ENCODE results near the gene COL11A1.

Gene COL11A1

GRCh38 chr1:102897557-102897956, 210.8 kb downstream of the COL11A1 start:
- no peak for DNase-seq

GRCh38 chr1:102896771-102897170, 211.6 kb downstream of the COL11A1 start:
- no peak for DNase-seq

GRCh38 chr1:102896286-102896685, 212.0 kb downstream of the COL11A1 start:
- DNase-seq = no peak

DNA sequence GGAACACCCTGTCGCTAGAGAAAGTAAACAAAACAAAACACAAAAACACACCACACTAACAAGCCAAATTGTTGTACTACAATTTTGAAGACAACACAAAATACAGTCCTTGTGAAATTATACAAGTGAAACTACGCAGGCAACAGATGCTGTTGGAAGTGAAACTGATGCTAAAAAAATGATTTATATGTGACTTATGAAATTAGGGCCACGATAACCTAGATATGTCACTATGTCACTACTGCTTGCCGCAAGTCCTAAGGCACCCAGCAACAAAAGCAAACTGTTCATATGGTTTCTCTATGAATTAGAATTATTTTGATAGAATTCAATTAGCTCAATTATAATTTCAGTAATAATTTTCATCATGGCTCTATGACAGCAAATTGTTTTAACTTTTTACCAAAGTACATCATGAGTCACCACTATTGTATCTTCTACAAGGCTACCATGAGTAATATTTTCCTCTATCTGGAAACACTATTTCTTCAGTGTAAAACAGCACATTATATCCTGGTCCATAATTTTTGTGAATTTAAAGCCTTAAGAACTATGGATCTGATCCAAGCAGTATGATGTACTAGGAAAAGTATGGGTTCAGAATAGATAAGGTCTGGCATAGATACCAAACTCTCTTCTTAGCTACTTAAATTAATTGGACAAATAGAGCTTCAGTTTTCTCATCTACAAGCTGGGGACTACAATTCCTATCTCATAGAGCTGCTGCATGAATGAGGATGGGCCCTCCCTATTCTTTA, 216.3 kb downstream of the COL11A1 start:
- no peak for DNase-seq

DNA sequence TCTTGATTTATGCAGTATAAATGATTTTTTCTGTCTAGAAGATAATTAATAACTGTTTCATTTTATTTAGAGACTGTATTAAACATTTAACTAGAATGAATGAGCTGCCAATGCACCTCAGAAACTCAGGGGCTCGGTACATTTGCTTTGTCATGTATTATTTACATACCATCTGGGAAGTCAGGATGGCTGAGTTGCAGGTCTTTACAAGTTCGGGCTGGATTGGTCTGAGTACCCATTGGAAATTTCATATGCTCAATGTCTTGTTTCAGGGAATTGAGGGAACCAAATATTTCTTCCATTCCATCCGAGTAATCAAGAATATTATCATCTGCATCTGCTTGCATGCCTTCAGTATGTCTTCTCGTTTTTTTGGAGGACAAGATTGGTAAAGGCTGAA, 221.7 kb downstream of the COL11A1 start:
- no peak for DNase-seq

- DNase-seq = no peak
Measured at GRCh38 chr1:102884238-102884637, 224.1 kb downstream of the COL11A1 start.

- DNase-seq = no peak
Measured at GRCh38 chr1:102879439-102879993, 228.8 kb downstream of the COL11A1 start.

DNA sequence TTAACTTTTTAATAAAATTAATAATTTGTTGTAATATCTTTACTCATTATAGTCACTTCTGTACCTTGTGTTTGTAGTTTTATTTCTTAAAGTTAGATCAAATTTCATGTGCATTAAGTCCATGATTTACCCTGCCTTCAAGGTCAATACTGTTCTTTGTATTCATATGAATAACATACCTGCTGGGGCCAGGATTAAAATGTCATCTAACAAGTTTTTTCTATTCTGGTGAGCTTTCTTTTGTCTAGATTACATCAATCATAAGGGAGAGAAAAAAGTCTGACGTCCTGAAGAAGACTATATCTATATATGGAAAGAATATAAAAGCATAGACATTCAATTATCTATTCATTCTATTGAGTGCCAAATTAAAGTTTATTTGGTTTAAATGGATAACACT, 232.6 kb downstream of the COL11A1 start:
- no peak for DNase-seq

GRCh38 chr1:102872526-102872925, 235.8 kb downstream of the COL11A1 start:
- DNase-seq = no peak

- DNase-seq = no peak
Measured at GRCh38 chr1:102872097-102872496, 236.2 kb downstream of the COL11A1 start.

- DNase-seq = no peak
Measured at GRCh38 chr1:102863704-102864103, 244.6 kb downstream of the COL11A1 start.

DNA sequence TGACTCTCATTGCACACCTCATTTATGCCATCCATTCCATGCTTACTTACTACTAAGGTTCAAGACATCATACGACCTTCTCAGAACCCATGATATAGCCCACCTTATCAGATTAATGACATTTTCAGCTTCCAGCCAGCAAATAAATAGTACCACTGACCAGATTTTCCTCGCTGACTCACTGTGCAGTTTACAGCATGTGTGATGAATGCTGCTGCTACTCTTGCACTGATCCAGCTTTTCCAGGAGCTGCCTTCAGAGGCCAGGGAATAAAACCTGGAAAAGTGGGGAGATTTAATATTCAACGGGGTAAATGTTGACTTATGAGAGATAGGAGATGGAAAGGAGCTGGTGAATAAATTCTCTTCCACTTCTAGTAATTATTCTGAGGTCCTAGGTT, 247.1 kb downstream of the COL11A1 start:
- no peak for DNase-seq

DNA sequence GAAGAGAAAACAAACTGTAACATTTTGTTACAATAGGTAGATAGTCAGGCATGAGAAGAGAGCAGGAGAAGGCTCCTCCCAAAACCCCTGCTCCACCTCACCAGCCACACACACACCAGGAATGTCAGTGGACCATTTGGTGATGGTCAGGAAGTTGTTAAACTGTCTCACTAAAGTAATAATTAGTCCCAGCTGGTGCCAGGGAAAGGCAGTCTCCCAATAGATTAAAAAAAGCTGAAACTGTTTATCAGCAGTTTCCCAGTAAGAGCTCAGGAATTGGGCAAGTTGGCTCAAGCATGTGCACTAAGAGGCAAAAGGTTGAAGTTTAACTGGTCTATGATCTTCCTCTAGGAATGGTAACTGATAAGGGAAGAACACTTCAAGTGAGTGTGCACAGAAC, 249.6 kb downstream of the COL11A1 start:
- DNase-seq = no peak

DNA sequence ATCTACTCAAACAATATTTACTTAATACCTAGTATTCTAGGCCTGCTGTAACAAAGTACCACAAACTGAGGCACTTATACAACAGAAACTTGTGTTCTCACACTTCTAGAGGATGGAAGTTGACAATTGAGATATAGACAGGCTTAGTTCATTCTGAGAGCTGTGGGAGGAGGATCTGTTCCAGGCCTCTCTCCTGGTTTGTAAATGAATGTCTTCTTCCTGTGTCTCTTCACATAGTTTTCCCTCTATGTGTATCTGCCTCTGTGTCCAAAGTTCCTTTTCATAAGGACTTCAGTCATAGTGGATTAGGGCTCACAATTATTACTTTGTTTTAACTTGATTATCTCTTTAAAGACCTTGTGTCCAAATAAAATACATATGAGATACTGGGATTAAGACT, 251.1 kb downstream of the COL11A1 start:
- no peak for DNase-seq

GRCh38 chr1:102853701-102854187, 254.6 kb downstream of the COL11A1 start:
- no peak for DNase-seq

DNA sequence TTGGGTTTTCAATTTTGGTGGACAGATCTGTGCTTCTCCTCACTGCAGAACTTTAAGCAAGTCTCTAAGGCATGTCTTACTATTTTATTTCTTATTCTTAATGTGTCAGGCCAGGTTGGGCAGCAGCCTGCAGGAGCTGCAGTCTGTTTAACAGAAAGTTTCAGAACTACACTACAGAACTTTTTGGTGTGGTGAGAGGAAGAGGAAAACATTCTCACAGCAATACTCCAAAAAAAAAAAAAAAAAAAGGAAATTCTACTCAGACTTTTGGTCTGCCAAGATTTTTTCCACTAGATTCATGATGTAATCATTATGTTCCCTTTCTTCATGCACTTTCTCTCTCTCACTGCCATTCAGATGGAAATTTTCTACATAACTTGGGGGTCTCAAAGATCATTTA, 255.2 kb downstream of the COL11A1 start:
- DNase-seq = no peak

DNA sequence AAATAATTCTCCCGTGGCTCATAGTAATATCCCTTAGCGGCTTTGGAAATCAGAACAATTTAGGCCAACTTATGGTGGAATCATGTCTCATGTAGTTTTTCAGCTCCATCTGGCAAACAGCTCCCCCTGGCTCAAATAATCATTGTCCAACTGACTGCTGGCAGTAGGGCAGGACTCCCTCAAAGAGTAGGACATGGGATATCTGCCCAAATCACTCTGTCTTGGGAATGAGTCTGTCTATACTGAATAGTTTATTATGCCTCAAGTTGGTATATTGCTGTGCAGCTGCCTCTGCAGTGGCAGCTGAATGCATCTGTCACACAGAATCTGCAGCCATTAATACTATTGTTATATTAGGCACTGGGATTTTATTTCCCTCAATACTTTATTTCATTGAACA, 255.7 kb downstream of the COL11A1 start:
- no peak for DNase-seq

- no peak for DNase-seq
Measured at GRCh38 chr1:102851616-102852015, 256.7 kb downstream of the COL11A1 start.

GRCh38 chr1:102842606-102843005, 265.7 kb downstream of the COL11A1 start:
- DNase-seq = no peak

DNA sequence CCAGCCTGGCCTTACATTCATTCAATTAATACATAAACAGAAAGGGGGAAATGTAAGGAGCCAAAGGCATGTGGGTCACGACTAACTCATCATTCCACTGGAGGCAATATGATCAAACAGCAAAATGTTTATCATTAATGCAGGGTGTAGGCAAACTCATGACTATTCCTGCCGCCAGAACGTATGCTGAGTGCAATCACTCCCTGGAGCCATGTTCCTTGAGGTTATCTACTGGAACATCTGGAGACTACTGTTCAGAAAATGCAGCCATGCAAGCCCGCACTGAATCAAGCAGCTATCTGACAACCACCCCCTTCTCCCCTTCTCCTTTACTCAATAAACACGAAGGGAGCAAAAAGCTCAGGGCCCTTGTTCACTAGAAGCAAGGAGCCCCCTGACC, 267.6 kb downstream of the COL11A1 start:
- no peak for DNase-seq

- no peak for DNase-seq
Measured at GRCh38 chr1:102838016-102838415, 270.3 kb downstream of the COL11A1 start.

- no peak for DNase-seq
Measured at GRCh38 chr1:102837551-102837950, 270.8 kb downstream of the COL11A1 start.

GRCh38 chr1:102836991-102837390, 271.3 kb downstream of the COL11A1 start:
- DNase-seq = no peak

- DNase-seq = no peak
Measured at GRCh38 chr1:102834688-102835320, 273.5 kb downstream of the COL11A1 start.

Measured in suppressor macrophage (primary cell).